HepG2 (cell line): Measurements from ENCODE around the gene PISD. TPM values are rescaled to one million over a fixed set of nuclear protein-coding genes. Genes with fewer than 3 reads are reported as not detected.
A peak's percentile ranks its signal among the peaks of the same experiment; 100 is the strongest.

Source experiments
- FOXP4 ChIP-seq: sonication (generic); formaldehyde crosslinking; IDR thresholded peaks from 2 replicates; pipeline ENCODE4 v1.4.0; 2020; ENCODE audit warnings: missing genetic modification reagents
- GLI4 ChIP-seq: sonication (generic); formaldehyde crosslinking; IDR thresholded peaks from 2 replicates; pipeline ENCODE4 v1.5.1; 2020; ENCODE audit warnings: missing genetic modification reagents, mild to moderate bottlenecking, moderate library complexity, borderline replicate concordance
- HCFC1 ChIP-seq: fragments of 150-350 bp; IDR thresholded peaks from 2 replicates; pipeline ENCODE4 v1.6.1; 2014; ENCODE audit warnings: low read depth, low read length
- HMGXB4 ChIP-seq, 2 experiments: sonication (generic) in 1 of 2; formaldehyde crosslinking in 1 of 2; IDR thresholded peaks; 2 replicates each; pipeline versions ENCODE4 v1.4.0 to v1.6.1; 2018 to 2020; ENCODE audit warnings: missing genetic modification reagents in 2 of 2, borderline replicate concordance in 1 of 2, low read depth in 1 of 2, mild to moderate bottlenecking in 1 of 2, missing biosample characterization in 1 of 2
- HNRNPL ChIP-seq: fragments of 200-400 bp; formaldehyde crosslinking; IDR thresholded peaks from 2 replicates; pipeline ENCODE4 v1.6.1; 2017; ENCODE audit warnings: mild to moderate bottlenecking, low read depth, low read length
- MNT ChIP-seq: fragments of 450-650 bp; IDR thresholded peaks from 2 replicates; pipeline ENCODE4 v1.6.1; 2016
- MXD1 ChIP-seq: sonication (generic); formaldehyde crosslinking; IDR thresholded peaks from 2 replicates; pipeline ENCODE4 v1.4.0; 2020; ENCODE audit warnings: mild to moderate bottlenecking, missing genetic modification reagents
- NR2F1 ChIP-seq, 2 experiments: fragments of 450-650 bp in 1 of 2; formaldehyde crosslinking in 1 of 2; IDR thresholded peaks; 2 replicates each; pipeline versions ENCODE4 v1.5.0 to v1.6.1; 2016 to 2020; ENCODE audit warnings: mild to moderate bottlenecking in 1 of 2, missing compliant biosample characterization in 1 of 2, missing genetic modification reagents in 1 of 2, moderate library complexity in 1 of 2
- SALL2 ChIP-seq: sonication (generic); formaldehyde crosslinking; IDR thresholded peaks from 2 replicates; pipeline ENCODE4 v1.8.1; 2023; ENCODE audit warnings: mild to moderate bottlenecking, missing genetic modification reagents, inconsistent platforms
- SP5 ChIP-seq: IDR thresholded peaks from 2 replicates; pipeline ENCODE4 v1.6.1; 2016; ENCODE audit warnings: low read depth, borderline replicate concordance
- TMF1 ChIP-seq: sonication (generic); formaldehyde crosslinking; IDR thresholded peaks from 2 replicates; pipeline ENCODE4 v1.8.1; 2022; ENCODE audit warnings: low read depth, missing genetic modification reagents
- ZBTB43 ChIP-seq: sonication (generic); formaldehyde crosslinking; conservative IDR thresholded peaks from 2 replicates; pipeline ENCODE4 v1.4.0; 2020; ENCODE audit warnings: missing genetic modification reagents
- ZBTB49 ChIP-seq: sonication (generic); formaldehyde crosslinking; IDR thresholded peaks from 2 replicates; pipeline ENCODE4 v1.4.0; 2020; ENCODE audit warnings: missing genetic modification reagents, borderline replicate concordance
- ZNF350 ChIP-seq: sonication (generic); formaldehyde crosslinking; IDR thresholded peaks from 2 replicates; pipeline ENCODE4 v1.4.0; 2020; ENCODE audit warnings: mild to moderate bottlenecking, low read depth, missing genetic modification reagents, borderline replicate concordance
- ZNF75D ChIP-seq: sonication (generic); formaldehyde crosslinking; IDR thresholded peaks from 2 replicates; pipeline ENCODE4 v1.8.1; 2023; ENCODE audit warnings: missing genetic modification reagents, mild to moderate bottlenecking, borderline replicate concordance
- ZNF788 ChIP-seq: sonication (generic); formaldehyde crosslinking; IDR thresholded peaks from 2 replicates; pipeline ENCODE4 v1.5.0; 2020; ENCODE audit warnings: mild to moderate bottlenecking, missing genetic modification reagents, borderline replicate concordance
- ZSCAN12 ChIP-seq: sonication (generic); formaldehyde crosslinking; IDR thresholded peaks from 2 replicates; pipeline ENCODE4 v1.9.0; 2021; ENCODE audit warnings: mild to moderate bottlenecking, missing genetic modification reagents
- polyA plus RNA-seq, 8 experiments: library from polyadenylated mRNA; depleted of rRNA in 3 of 8; stranded (reverse) in 7 of 8; unstranded in 1 of 8; fragments of >200 nt; fragmentation: Illumina TruSeq in 4 of 8; extraction: Trizol in 4 of 8; gene quantifications; 2 replicates each; pipeline versions ENCODE4 v1.2.1 to v1.2.3, GENCODE V29; 2011 to 2016; ENCODE audit warnings: low read depth in 4 of 8, missing spikeins in 1 of 8, mixed read lengths in 1 of 8; ENCODE audit not compliant: insufficient read depth in 1 of 8
- total RNA-seq, 5 experiments: library from RNA; depleted of rRNA; stranded (reverse); fragments of >200 nt; fragmentation: Illumina TruSeq; extraction: Trizol; gene quantifications; 2 replicates each; pipeline ENCODE4 v1.2.3, GENCODE V29; 2016; ENCODE audit warnings: low read depth in 1 of 5

Gene PISD
- total and polyA plus RNA-seq, 2 of the 13 experiments (the other 11 are each of a cell fraction or from before 2014, with no cell fraction given) = 30.1 to 47.7 TPM

- TF ChIP-seq ZNF350 (peak; percentile 73), HCFC1 (peak; percentile 68; the same call in 1 of the 2 replicates), ZBTB49 (CRISPR knock-in tag) (no peak), TMF1 (CRISPR knock-in tag) (no peak), HMGXB4 (CRISPR knock-in tag; IDR thresholded peaks at IDR 0.05; ENCODE audit: borderline replicate concordance in 1 of 2, low read depth in 1 of 2) (peak; percentile 54 to 61; a peak in 3 of 4 replicates), ZNF788 (CRISPR knock-in tag) (peak; percentile 40; the same call in 1 of the 2 replicates), HNRNPL (peak; percentile 53; the same call in 1 of the 2 replicates), ZBTB43 (peak; percentile 60), MXD1 (CRISPR knock-in tag) (peak; percentile 94; the same call in 1 of the 2 replicates), ZNF75D (CRISPR knock-in tag) (no peak), SALL2 (peak; percentile 74; the same call in 1 of the 2 replicates), FOXP4 (0 out of 2 replicates have a peak, but pooled peaks have one; percentile 20), GLI4 (CRISPR knock-in tag) (0 out of 2 replicates have a peak, but pooled peaks have one; percentile 40), NR2F1 (CRISPR knock-in tag; IDR thresholded peaks at IDR 0.05) (no peak), ZSCAN12 (CRISPR knock-in tag) (no peak), MNT (peak; percentile 80), SP5 (CRISPR knock-in tag) (peak; percentile 92)
Observed at GRCh38 chr22:31661851-31662667, at the start of gene PISD (continued).
